Nephron progenitor cell (in vitro differentiated cells): Measurements from ENCODE around the gene EVI5L.
"Not testable (repeated sequence)": the region's sequence is repeated elsewhere in the genome, so short reads cannot be mapped to it uniquely, and the experiment has no call there.

ENCODE experiments used
- DNase-seq: peaks from one replicate; pipeline ENCODE4 v3.0.0; 2021
- H3K27ac Mint-ChIP-seq: 2 replicates; pipeline ENCODE4 v1.8.0; 2021; ENCODE audit warnings: mild to moderate bottlenecking, moderate library complexity, mixed read lengths
- H3K27me3 Mint-ChIP-seq: 2 replicates; pipeline ENCODE4 v1.8.0; 2021; ENCODE audit warnings: mild to moderate bottlenecking, low read depth, mixed read lengths; ENCODE audit not compliant: poor library complexity
- H3K36me3 Mint-ChIP-seq: 2 replicates; pipeline ENCODE4 v1.8.0; 2021; ENCODE audit warnings: low read depth, mixed read lengths
- H3K4me1 Mint-ChIP-seq: 2 replicates; pipeline ENCODE4 v1.8.0; 2021; ENCODE audit warnings: mixed read lengths
- H3K4me3 Mint-ChIP-seq: 2 replicates; pipeline ENCODE4 v1.8.0; 2021; ENCODE audit warnings: mild to moderate bottlenecking, moderate library complexity, mixed read lengths
- H3K9me3 Mint-ChIP-seq: 2 replicates; pipeline ENCODE4 v1.8.0; 2021; ENCODE audit warnings: mild to moderate bottlenecking, moderate library complexity, mixed read lengths
- CTCF ChIP-seq: fragments of 200-600 bp; sonication (generic); IDR thresholded peaks from 2 replicates; pipeline ENCODE4 v1.5.0; 2021; ENCODE audit warnings: antibody characterized with exemption

EVI5L gene

DNA sequence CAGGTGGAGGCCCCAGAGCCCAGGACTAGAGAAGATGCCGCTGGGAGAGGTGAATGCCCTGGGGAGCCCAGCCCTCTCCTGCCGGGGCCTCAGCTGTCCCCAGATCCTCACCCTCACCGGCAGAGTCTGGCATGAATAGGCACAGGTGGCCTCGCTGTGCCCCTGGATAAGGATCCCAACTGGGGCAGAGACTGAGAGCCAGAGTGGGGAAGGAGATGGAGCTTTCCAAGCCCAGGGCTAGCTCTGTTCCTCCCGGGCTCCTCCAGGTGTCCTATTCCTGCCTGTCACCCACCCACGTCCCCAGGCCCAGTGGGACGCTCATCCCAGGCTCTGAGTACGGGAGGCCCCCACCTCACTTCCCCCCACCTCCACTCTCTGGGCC is 27.7 kb downstream of the EVI5L start:
- peaks cover 84% of the 10 kb centered on the region for H3K27me3 Mint-ChIP-seq
- TF ChIP-seq CTCF = no peak
- no peaks in the 10 kb centered on the region for H3K36me3 Mint-ChIP-seq
- peaks cover 46% of the 10 kb centered on the region for H3K4me1 Mint-ChIP-seq
- H3K27ac Mint-ChIP-seq = no peak overlapping the region
- no peak overlapping the region for H3K4me3 Mint-ChIP-seq
- DNase-seq = no peak
- H3K9me3 Mint-ChIP-seq = no peaks in the 10 kb centered on the region

- peak overlapping the region; percentile 67 for H3K4me3 Mint-ChIP-seq
- H3K4me1 Mint-ChIP-seq = peaks cover 42% of the 10 kb centered on the region
- H3K27me3 Mint-ChIP-seq = peaks cover 86% of the 10 kb centered on the region
- DNase-seq = peak; percentile 72
- no peak for TF ChIP-seq CTCF
- no peaks in the 10 kb centered on the region for H3K36me3 Mint-ChIP-seq
- no peak overlapping the region for H3K27ac Mint-ChIP-seq
- H3K9me3 Mint-ChIP-seq = no peaks in the 10 kb centered on the region
These were observed 28.2 kb downstream of the EVI5L start for GRCh38 chr19:7858109-7858770.

DNA sequence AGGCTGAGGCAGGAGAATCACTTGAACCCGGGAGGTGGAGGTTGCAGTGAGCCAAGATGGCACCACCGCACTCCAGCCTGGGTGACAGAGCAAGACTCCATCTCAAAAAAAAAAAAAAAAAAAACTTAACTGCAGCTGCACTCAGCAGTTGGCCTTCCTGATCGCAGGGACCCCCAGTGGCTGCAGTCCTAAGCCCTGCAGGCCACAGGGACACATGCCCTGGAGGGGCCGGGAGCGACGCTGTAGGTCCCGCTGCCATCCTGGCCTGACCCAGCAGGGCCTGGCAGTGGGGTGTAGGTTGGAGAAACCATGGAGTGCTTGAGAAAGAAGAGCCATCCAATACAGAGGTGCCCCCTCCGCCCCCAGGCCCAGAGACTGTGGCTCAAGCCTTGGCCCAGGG is 29.1 kb downstream of the EVI5L start:
- H3K36me3 Mint-ChIP-seq, H3K9me3 Mint-ChIP-seq, H3K4me3 Mint-ChIP-seq: not testable (repeated sequence)

GRCh38 chr19:7859831-7860713 is 30.1 kb downstream of the EVI5L start:
- no peak overlapping the region for H3K4me3 Mint-ChIP-seq
- no peak overlapping the region for H3K27ac Mint-ChIP-seq
- TF ChIP-seq CTCF = no peak
- DNase-seq = no peak
- H3K9me3 Mint-ChIP-seq = no peaks in the 10 kb centered on the region
- H3K36me3 Mint-ChIP-seq = no peaks in the 10 kb centered on the region
- peaks cover 90% of the 10 kb centered on the region for H3K27me3 Mint-ChIP-seq
- H3K4me1 Mint-ChIP-seq = peaks cover 35% of the 10 kb centered on the region

More for the DNA sequence above, 29.1 kb downstream of the EVI5L start:
- DNase-seq, H3K27ac Mint-ChIP-seq: not testable (repeated sequence)
- H3K27me3 Mint-ChIP-seq = peaks cover 86% of the 10 kb centered on the region
- H3K4me1 Mint-ChIP-seq = peaks cover 36% of the 10 kb centered on the region

- Mint-ChIP-seq H3K27me3 (peaks cover 90% of the 10 kb centered on the region), H3K4me1 (peaks cover 30% of the 10 kb centered on the region), H3K27ac (no peak overlapping the region), H3K36me3 (no peaks in the 10 kb centered on the region), H3K4me3 (peak overlapping the region; percentile 40), H3K9me3 (no peaks in the 10 kb centered on the region)
- DNase-seq = no peak
- TF ChIP-seq CTCF = no peak
These were observed 30.9 kb downstream of the EVI5L start for GRCh38 chr19:7860714-7861618.
